Mesothelial cell of epicardium (in vitro differentiated cells): ENCODE data around the gene NT5C1A. TPM values are rescaled to one million over a fixed set of nuclear protein-coding genes. Genes with fewer than 3 reads are reported as not detected.

Experiments
- DNase-seq, 2 experiments: peaks; one replicate each; pipeline ENCODE4 v3.0.0; 2021; ENCODE audit warnings: low spot score in 2 of 2; ENCODE audit not compliant: unreplicated experiment in 2 of 2
- H3K27ac Mint-ChIP-seq: 2 replicates; pipeline ENCODE4 v1.8.0; 2021; ENCODE audit warnings: mixed read lengths
- H3K27me3 Mint-ChIP-seq: 2 replicates; pipeline ENCODE4 v1.8.0; 2021; ENCODE audit warnings: low read depth, mixed read lengths
- H3K36me3 Mint-ChIP-seq: 2 replicates; pipeline ENCODE4 v1.8.0; 2021; ENCODE audit warnings: mixed read lengths
- H3K4me1 Mint-ChIP-seq: 2 replicates; pipeline ENCODE4 v1.8.0; 2021; ENCODE audit warnings: mixed read lengths
- H3K4me3 Mint-ChIP-seq: 2 replicates; pipeline ENCODE4 v1.8.0; 2021; ENCODE audit warnings: mild to moderate bottlenecking, moderate library complexity, mixed read lengths
- H3K9me3 Mint-ChIP-seq: 2 replicates; pipeline ENCODE4 v1.8.0; 2021; ENCODE audit warnings: mixed read lengths
- total RNA-seq: library from RNA; stranded (reverse); gene quantifications from 3 replicates; pipeline ENCODE4 v1.2.1, GENCODE V29; 2021
- TF ChIP-seq, protein P1 (sequence below): fragments of 200-600 bp; sonication (generic); IDR thresholded peaks from one replicate; pipeline ENCODE4 v1.5.0; 2021; ENCODE audit warnings: antibody characterized with exemption; ENCODE audit not compliant: unreplicated experiment

Gene NT5C1A
- total RNA-seq, 1 donor from 2014 or later = not detected

DNA sequence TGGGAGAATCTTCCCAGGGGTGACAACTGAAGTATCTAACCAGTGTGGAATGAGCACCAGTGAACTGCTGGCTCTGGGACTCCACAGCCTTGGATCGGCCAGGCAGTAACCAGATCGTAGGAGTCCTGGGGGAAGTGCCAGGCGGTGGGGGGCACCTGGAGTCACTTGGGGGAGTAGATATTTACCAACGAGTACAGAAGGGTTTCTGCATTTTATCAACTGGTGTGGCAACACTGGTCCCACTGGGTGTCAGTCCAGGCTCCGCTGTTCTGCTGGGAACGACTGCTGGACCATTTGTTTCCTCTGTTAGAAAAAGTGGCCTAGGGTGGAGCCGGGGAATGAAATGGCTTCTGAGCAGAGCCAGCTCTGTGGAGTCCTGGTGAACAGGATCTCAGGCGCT lies 46.9 kb downstream of the NT5C1A start:
- TF ChIP-seq, protein P1, sequence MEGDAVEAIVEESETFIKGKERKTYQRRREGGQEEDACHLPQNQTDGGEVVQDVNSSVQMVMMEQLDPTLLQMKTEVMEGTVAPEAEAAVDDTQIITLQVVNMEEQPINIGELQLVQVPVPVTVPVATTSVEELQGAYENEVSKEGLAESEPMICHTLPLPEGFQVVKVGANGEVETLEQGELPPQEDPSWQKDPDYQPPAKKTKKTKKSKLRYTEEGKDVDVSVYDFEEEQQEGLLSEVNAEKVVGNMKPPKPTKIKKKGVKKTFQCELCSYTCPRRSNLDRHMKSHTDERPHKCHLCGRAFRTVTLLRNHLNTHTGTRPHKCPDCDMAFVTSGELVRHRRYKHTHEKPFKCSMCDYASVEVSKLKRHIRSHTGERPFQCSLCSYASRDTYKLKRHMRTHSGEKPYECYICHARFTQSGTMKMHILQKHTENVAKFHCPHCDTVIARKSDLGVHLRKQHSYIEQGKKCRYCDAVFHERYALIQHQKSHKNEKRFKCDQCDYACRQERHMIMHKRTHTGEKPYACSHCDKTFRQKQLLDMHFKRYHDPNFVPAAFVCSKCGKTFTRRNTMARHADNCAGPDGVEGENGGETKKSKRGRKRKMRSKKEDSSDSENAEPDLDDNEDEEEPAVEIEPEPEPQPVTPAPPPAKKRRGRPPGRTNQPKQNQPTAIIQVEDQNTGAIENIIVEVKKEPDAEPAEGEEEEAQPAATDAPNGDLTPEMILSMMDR = no peak
- H3K4me1 Mint-ChIP-seq = peaks cover 15% of the 10 kb centered on the region
- DNase-seq = no peak
- no peak overlapping the region for H3K4me3 Mint-ChIP-seq
- no peak overlapping the region for H3K27ac Mint-ChIP-seq
- H3K36me3 Mint-ChIP-seq = peaks cover 1% of the 10 kb centered on the region
- peaks cover 36% of the 10 kb centered on the region for H3K27me3 Mint-ChIP-seq
- no peaks in the 10 kb centered on the region for H3K9me3 Mint-ChIP-seq

DNA sequence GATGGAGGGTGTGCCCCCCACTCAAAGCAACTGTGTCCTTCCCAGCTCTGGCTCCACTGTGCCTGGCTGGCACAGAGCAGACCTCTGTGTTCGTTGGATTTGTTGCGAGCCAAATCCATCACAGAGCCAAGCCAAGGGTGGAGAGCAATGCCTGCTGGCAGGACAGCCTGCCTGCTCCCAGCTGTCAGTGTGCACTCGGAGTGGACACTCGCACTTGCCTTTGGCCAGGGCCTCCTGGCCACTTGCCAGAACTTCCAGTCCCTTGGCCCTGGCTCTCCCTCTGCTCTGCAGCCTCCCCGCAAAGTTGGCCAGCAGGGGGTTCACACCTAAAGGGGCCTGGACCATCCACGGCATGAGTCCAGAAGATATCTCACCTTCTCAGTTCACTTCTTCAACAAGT lies 48.9 kb downstream of the NT5C1A start:
- Mint-ChIP-seq H3K4me1 (peaks cover 15% of the 10 kb centered on the region), H3K27ac (no peak overlapping the region), H3K4me3 (no peak overlapping the region), H3K36me3 (no peaks in the 10 kb centered on the region), H3K9me3 (no peaks in the 10 kb centered on the region), H3K27me3 (peaks cover 29% of the 10 kb centered on the region)
- TF ChIP-seq, protein P1 = no peak
- no peak for DNase-seq

DNA sequence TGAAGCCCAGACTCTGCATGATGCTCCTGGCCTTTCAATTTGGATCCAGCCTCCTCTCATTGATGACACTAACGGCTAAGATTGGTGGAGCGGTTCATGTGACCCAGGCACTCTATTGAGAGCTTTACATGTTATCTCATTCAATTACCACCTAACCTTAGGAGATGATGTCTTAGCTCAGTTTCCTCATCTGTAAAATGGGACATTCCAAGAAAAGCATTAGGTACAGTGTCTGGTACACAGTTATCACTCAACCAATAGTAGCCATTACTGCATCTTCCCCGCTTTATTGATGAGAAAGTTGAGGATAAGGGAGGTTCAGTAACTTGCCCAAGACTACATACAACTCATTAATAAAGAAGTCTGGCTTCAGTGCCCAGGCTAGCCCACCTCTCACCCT lies 49.5 kb downstream of the NT5C1A start:
- Mint-ChIP-seq H3K36me3 (no peaks in the 10 kb centered on the region), H3K9me3 (no peaks in the 10 kb centered on the region), H3K4me3 (no peak overlapping the region), H3K27me3 (peaks cover 26% of the 10 kb centered on the region), H3K27ac (no peak overlapping the region), H3K4me1 (peaks cover 15% of the 10 kb centered on the region)
- TF ChIP-seq, protein P1 = no peak
- no peak for DNase-seq

DNA sequence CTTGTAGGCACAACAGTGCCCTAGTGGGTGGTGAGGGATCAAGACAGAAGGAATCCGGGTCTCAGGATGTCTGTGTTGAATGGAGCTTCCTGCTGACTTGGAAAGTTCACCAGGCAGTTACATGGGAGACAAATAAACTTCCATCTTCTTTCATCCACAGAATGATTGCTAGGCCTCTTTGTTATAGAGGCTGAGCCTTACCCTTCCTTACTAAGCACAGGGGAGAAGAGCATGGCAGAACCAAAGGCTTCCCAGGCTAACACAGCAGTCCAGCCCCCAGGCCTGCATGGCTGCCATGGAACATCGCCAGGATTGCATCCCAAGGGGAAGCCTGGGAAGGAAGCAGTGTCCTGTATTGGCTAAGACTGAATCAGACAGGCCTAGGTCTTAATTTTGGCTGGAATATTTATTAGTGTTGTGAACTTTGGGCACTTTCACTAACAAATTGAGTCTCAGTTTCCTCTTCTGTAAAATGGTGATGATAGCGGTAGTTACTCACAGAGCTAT lies 51.2 kb downstream of the NT5C1A start:
- Mint-ChIP-seq H3K4me1 (peaks cover 11% of the 10 kb centered on the region), H3K36me3 (no peaks in the 10 kb centered on the region), H3K4me3 (no peak overlapping the region), H3K27me3 (peaks cover 19% of the 10 kb centered on the region), H3K9me3 (no peaks in the 10 kb centered on the region), H3K27ac (no peak overlapping the region)
- TF ChIP-seq, protein P1 = no peak
- DNase-seq = no peak

DNA sequence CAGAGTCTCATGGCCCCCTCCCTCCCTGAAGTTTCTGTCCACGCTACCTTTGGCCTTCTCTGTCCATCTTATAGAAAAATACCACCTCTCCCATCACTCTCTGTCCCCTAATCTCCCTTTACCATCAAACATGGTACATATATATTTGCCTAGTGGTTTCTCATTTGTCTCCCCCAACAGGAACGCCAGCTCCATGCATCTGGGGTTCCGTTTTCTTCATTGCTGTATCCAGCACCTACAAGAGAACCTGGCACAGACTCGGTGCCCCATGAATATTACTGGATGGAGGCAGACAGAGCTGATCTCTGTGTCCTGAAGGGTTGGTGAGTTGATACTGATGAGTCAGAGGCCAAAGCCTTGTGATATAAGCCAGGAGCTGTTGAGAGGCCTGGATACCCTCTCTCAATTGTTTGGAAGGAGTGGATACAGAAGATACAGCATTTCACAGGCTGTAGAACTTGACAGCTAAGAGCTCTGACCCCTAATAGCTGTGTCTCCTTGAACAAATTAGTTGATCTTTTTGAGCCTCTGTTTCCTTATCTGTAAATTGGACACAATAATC lies 54.3 kb downstream of the NT5C1A start:
- Mint-ChIP-seq H3K27me3 (no peaks in the 10 kb centered on the region), H3K27ac (no peak overlapping the region), H3K4me1 (no peaks in the 10 kb centered on the region), H3K36me3 (no peaks in the 10 kb centered on the region), H3K9me3 (no peaks in the 10 kb centered on the region), H3K4me3 (no peak overlapping the region)
- no peak for DNase-seq
- TF ChIP-seq, protein P1 = no peak
